HG02852 (cell line): Measurements from ENCODE around the gene DUSP22.
A peak's percentile ranks its signal among the peaks of the same experiment; 100 is the strongest.

Experiments used
- ATAC-seq: cut with Tn5 transposase; IDR thresholded peaks from one replicate; pipeline ENCODE4 v1.9.1; 2021; ENCODE audit warnings: mild to moderate bottlenecking, moderate library complexity; ENCODE audit not compliant: unreplicated experiment

DUSP22 gene

GRCh38 chr6:336159-337114 is 44.1 kb downstream of the DUSP22 start:
- peak; percentile 35 for ATAC-seq

GRCh38 chr6:337805-338368 is 45.6 kb downstream of the DUSP22 start:
- ATAC-seq = no peak

GRCh38 chr6:338815-339262 is 46.6 kb downstream of the DUSP22 start:
- no peak for ATAC-seq

GRCh38 chr6:339480-339879 is 47.2 kb downstream of the DUSP22 start:
- peak; percentile 19 for ATAC-seq

- no peak for ATAC-seq
These were observed 48.1 kb downstream of the DUSP22 start for GRCh38 chr6:340186-340955.

GRCh38 chr6:340991-341827 is 48.9 kb downstream of the DUSP22 start:
- peak; percentile 44 for ATAC-seq

GRCh38 chr6:341914-342831 is 49.9 kb downstream of the DUSP22 start:
- ATAC-seq = peak; percentile 56

GRCh38 chr6:342832-343179 is 50.5 kb downstream of the DUSP22 start:
- no peak for ATAC-seq

GRCh38 chr6:343226-343935 is 51.1 kb downstream of the DUSP22 start:
- ATAC-seq = no peak

- ATAC-seq = no peak
These were observed 51.9 kb downstream of the DUSP22 start for GRCh38 chr6:343960-344815.

GRCh38 chr6:344816-345340 is 52.6 kb downstream of the DUSP22 start:
- ATAC-seq = no peak

GRCh38 chr6:345747-346385 is 53.6 kb downstream of the DUSP22 start:
- no peak for ATAC-seq

GRCh38 chr6:346386-347030 is 54.2 kb downstream of the DUSP22 start:
- ATAC-seq = no peak

- ATAC-seq = peak; percentile 94
These were observed 54.9 kb downstream of the DUSP22 start for GRCh38 chr6:347232-347631.

- no peak for ATAC-seq
These were observed 55.9 kb downstream of the DUSP22 start for GRCh38 chr6:347951-348859.
